Cerebellar nuclear complex (tissue), 1 donor: Measurements from ENCODE around the gene ZNF18.

Experiments used
- DNase-seq, 2 experiments: peaks; one replicate each; lab custom pipeline; 2025; lab: John Stamatoyannopoulos, UW

Gene ZNF18

GRCh38 chr17:11997147-11997971 lies at the start of gene ZNF18:
Gene ZNF18, minus strand, starts transcription at chr17:11997475. Its CDS starts 4,646 bp downstream, at chr17:11992829.
- peak in 1 of 2 experiments; percentile 86 for DNase-seq

- no peak for DNase-seq
Measured at GRCh38 chr17:12046786-12047185, 49.5 kb upstream of the ZNF18 start.

GRCh38 chr17:12043702-12044101 lies 46.4 kb upstream of the ZNF18 start:
- DNase-seq, result no peak

GRCh38 chr17:12041312-12041711 lies 44.0 kb upstream of the ZNF18 start:
- DNase-seq, result no peak

- no peak for DNase-seq
Measured at GRCh38 chr17:12040478-12040877, 43.2 kb upstream of the ZNF18 start.

GRCh38 chr17:12037970-12038369 lies 40.7 kb upstream of the ZNF18 start:
- no peak for DNase-seq

- DNase-seq, result no peak
Measured at GRCh38 chr17:12035673-12036072, 38.4 kb upstream of the ZNF18 start.

GRCh38 chr17:12034538-12034937 lies 37.3 kb upstream of the ZNF18 start:
- no peak for DNase-seq

GRCh38 chr17:12028611-12029010 lies 31.3 kb upstream of the ZNF18 start:
- no peak for DNase-seq

- DNase-seq, result no peak
Measured at GRCh38 chr17:12027658-12028057, 30.4 kb upstream of the ZNF18 start.

- no peak for DNase-seq
Measured at GRCh38 chr17:12024327-12024726, 27.1 kb upstream of the ZNF18 start.

- no peak for DNase-seq
Measured at GRCh38 chr17:12022310-12022709, 25.0 kb upstream of the ZNF18 start.

- DNase-seq, result no peak
Measured at GRCh38 chr17:12021623-12022140, 24.4 kb upstream of the ZNF18 start.

GRCh38 chr17:12020642-12021622 lies 23.7 kb upstream of the ZNF18 start, which contains the start of gene MAP2K4:
Gene MAP2K4, plus strand, starts transcription at chr17:12020877. Its CDS starts 10 bp downstream, at chr17:12020887.
- DNase-seq, result peak in 1 of 2 experiments; percentile 60

- no peak for DNase-seq
Measured at GRCh38 chr17:12007466-12007865, 10.2 kb upstream of the ZNF18 start.

GRCh38 chr17:11999696-12000095 lies 2.4 kb upstream of the ZNF18 start:
- DNase-seq, result no peak

GRCh38 chr17:11997972-11998233 lies 628 bp upstream of the ZNF18 start:
- no peak for DNase-seq

- DNase-seq, result peak in 1 of 2 experiments; percentile 31
Measured at GRCh38 chr17:11996722-11997146, 541 bp downstream of the ZNF18 start.

- no peak for DNase-seq
Measured at GRCh38 chr17:11991461-11991860, 5.8 kb downstream of the ZNF18 start.

- no peak for DNase-seq
Measured at GRCh38 chr17:11990363-11990983, 6.8 kb downstream of the ZNF18 start.

- no peak for DNase-seq
Measured at GRCh38 chr17:11986942-11987329, 10.3 kb downstream of the ZNF18 start.
